AG04450 (cell line): ENCODE results near the gene ATP1A4. TPM values are rescaled to one million over a fixed set of nuclear protein-coding genes. Genes with fewer than 3 reads are reported as not detected.

Experiments
- CTCF ChIA-PET: fragments of 300-600, 350-600 bp; formaldehyde crosslinking; extraction: SDS; loops from one replicate; lab custom pipeline; 2022; ENCODE audit warnings: antibody characterized with exemption, inconsistent platforms; lab: Charles Lee
- POLR2A ChIA-PET: fragments of 350-600 bp; formaldehyde crosslinking; extraction: SDS; loops from one replicate; lab custom pipeline; 2021; ENCODE audit warnings: antibody characterized with exemption, inconsistent platforms; lab: Yijun Ruan, JAX
- DNase-seq: peaks from one replicate; pipeline ENCODE4 v3.0.0-alpha.2; 2011; ENCODE audit warnings: low read depth, low spot score
- H3K27ac ChIP-seq: one replicate; pipeline ENCODE4 v1.5.1; 2012; ENCODE audit warnings: low read depth, low read length, control low read depth
- H3K27me3 ChIP-seq: one replicate; pipeline ENCODE4 v1.6.0; 2012; ENCODE audit warnings: low read length; ENCODE audit not compliant: control insufficient read depth, insufficient read depth
- H3K4me3 ChIP-seq: 2 replicates; pipeline ENCODE4 v1.5.1; 2011; ENCODE audit warnings: mild to moderate bottlenecking, low read depth, low read length, control low read depth
- H3K9me3 ChIP-seq: 2 replicates; pipeline ENCODE4 v1.5.1; 2012; ENCODE audit warnings: low read length; ENCODE audit not compliant: control insufficient read depth, insufficient read depth
- CTCF ChIP-seq: IDR thresholded peaks from 2 replicates; pipeline ENCODE4 v1.5.1; 2011; ENCODE audit warnings: low read depth, low read length, control low read depth, inconsistent platforms
- polyA plus RNA-seq: library from polyadenylated mRNA; depleted of rRNA; stranded (reverse); fragments of >200 nt; gene quantifications from 2 replicates; pipeline ENCODE4 v1.2.3, GENCODE V29; 2011

The ATP1A4 gene
- polyA plus RNA-seq, 1 experiment, result not detected

DNA sequence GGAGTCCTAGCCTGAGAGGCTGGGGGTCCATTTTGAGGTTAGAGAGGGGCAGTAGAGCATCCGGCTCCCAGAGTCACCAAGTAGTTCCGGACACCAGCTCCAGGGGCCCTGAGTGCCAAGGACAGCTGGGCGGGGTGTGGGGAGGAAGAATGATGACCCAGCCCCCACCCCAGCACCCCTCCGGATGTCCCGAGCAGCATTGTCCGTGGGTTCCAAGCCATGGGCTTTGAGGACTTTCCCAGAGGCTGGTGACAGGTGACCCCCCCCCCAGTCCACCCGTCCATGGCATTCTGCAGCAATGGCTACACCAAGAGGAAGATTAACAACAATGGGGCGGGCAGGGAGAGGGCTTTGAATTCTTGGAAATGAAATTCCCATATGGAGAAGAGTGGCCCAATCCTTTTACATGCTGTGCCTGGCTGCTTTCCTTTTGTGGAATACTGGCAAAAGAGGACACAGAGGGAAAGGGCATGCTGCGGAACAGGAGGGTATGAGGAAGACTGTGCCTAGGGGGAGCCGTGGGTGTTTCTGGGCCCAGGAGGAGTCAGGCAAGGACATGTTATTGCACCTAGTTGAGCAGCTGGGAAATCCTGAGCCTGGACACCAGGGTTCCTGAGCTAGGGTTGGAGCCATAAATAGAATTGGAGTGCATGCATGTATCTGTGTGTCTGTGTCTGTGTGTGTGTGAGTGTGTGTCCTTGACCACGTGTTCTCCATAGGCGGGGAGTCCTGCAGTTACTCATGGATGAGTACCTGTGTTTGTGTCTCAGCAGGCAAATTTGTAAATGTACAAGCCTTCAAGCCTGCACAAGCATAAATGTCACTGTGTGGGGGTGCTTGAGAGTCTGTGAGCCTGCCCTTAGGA, 34.9 kb upstream of the ATP1A4 start:
- peak overlapping the region; percentile 32 for H3K4me3 ChIP-seq
- peaks cover 37% of the 10 kb centered on the region for H3K27me3 ChIP-seq
- TF ChIP-seq CTCF, result no peak
- DNase-seq, result no peak
- no peaks in the 10 kb centered on the region; the same call in 1 of the 2 replicates for H3K9me3 ChIP-seq
- ChIA-PET CTCF (interaction anchor here (1.3 to 3.0 kb wide), 5 partner anchors 8 to 136 kb away, joined by 3 to 17 read pairs (median 9); no protein-coding TSS in a partner anchor), POLR2A (no interaction called here)
- no peak overlapping the region for H3K27ac ChIP-seq

GRCh38 chr1:160117300-160117699, 34.1 kb upstream of the ATP1A4 start:
- CTCF ChIA-PET, result interaction anchor here (0.8 to 3.0 kb wide), 6 partner anchors 8 to 135 kb away, joined by 3 to 17 read pairs (median 9); no protein-coding TSS in a partner anchor
- no peak for TF ChIP-seq CTCF
- no peak overlapping the region for H3K27ac ChIP-seq
- peak overlapping the region; percentile 17 for H3K4me3 ChIP-seq
- DNase-seq, result no peak
- POLR2A ChIA-PET, result no interaction called here
- H3K27me3 ChIP-seq, result peaks cover 37% of the 10 kb centered on the region
- H3K9me3 ChIP-seq, result no peaks in the 10 kb centered on the region; the same call in 1 of the 2 replicates

DNA sequence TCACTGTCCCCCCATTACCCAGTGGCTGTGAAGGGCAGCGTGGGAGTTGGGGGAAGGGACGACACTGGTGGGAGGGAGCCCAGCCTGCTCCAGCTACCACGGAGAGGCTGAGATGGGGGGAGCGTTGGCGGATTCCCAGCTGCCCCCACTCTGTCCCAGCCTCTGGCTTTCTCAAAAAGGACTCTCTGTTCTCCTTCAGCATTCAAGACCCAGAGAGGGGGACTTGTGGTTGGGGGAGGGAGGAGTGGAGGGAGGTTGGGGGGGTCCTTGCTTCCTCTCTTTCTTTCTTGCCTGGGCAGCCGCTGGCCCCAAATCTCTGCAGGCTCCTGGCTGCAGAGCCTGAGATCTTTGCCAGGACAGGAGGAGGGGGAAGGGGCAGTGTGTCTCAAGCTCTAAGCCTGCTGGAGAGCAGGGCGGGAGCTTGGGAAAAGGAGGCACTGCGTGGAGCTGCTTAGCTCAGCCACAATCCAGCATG, 33.7 kb upstream of the ATP1A4 start:
- Histone ChIP-seq H3K9me3 (no peaks in the 10 kb centered on the region; the same call in 1 of the 2 replicates), H3K27me3 (peaks cover 37% of the 10 kb centered on the region), H3K4me3 (peak overlapping the region; percentile 17; the same call in 1 of the 2 replicates), H3K27ac (no peak overlapping the region)
- TF ChIP-seq CTCF, result no peak
- CTCF ChIA-PET, result interaction anchor here (0.8 to 3.0 kb wide), 7 partner anchors 8 to 135 kb away, joined by 3 to 17 read pairs (median 9); no protein-coding TSS in a partner anchor
- no peak for DNase-seq
- POLR2A ChIA-PET, result no interaction called here

DNA sequence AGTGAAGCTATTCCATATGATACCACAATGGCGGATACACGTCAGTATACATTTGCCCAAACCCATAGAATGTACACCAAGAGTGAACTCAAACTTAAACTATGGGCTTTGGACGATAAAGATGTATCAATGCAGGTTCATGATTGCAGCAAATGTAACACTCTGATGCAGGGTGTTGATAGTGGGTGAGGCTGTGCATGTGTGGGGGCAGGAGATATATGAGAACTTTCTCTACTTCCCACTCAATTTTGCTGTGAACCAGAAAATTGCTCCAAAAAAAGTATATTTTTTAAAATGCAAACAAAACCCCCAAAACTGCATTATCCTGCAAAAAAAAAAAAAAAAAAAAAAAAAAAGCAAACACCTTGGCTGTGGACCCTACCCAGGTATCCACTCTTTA, 32.5 kb upstream of the ATP1A4 start:
- POLR2A ChIA-PET, result no interaction called here
- DNase-seq, result no peak
- TF ChIP-seq CTCF, result no peak
- Histone ChIP-seq H3K27me3 (peaks cover 35% of the 10 kb centered on the region), H3K27ac (no peak overlapping the region), H3K9me3 (no peaks in the 10 kb centered on the region; the same call in 1 of the 2 replicates), H3K4me3 (no peak overlapping the region)
- CTCF ChIA-PET, result interaction anchor here (2.3 to 2.8 kb wide), 3 partner anchors 11 to 74 kb away, joined by 9 to 17 read pairs (median 9); no protein-coding TSS in a partner anchor

- Histone ChIP-seq H3K27ac (no peak overlapping the region), H3K27me3 (peaks cover 19% of the 10 kb centered on the region), H3K9me3 (no peaks in the 10 kb centered on the region; the same call in 1 of the 2 replicates), H3K4me3 (no peak overlapping the region)
- TF ChIP-seq CTCF, result no peak
- ChIA-PET POLR2A (no interaction called here), CTCF (interaction anchor here (0.7 to 1.7 kb wide), 2 partner anchors 20 to 73 kb away, joined by 3 to 7 read pairs; no protein-coding TSS in a partner anchor)
- DNase-seq, result no peak
Observed at GRCh38 chr1:160120797-160121196, 30.6 kb upstream of the ATP1A4 start.
